ENCODE measurements around the gene CYP26A1.

Gene CYP26A1

GRCh38 chr10:93063977-93064660 lies 9.6 kb upstream of the CYP26A1 start:
- no peak for DNase-seq (ENCODE audit: low read depth in 2 of 3, low spot score in 1 of 3)

GRCh38 chr10:93064874-93065660 lies 8.6 kb upstream of the CYP26A1 start:
- DNase-seq (ENCODE audit: low read depth in 2 of 3, low spot score in 1 of 3), result no peak

DNA sequence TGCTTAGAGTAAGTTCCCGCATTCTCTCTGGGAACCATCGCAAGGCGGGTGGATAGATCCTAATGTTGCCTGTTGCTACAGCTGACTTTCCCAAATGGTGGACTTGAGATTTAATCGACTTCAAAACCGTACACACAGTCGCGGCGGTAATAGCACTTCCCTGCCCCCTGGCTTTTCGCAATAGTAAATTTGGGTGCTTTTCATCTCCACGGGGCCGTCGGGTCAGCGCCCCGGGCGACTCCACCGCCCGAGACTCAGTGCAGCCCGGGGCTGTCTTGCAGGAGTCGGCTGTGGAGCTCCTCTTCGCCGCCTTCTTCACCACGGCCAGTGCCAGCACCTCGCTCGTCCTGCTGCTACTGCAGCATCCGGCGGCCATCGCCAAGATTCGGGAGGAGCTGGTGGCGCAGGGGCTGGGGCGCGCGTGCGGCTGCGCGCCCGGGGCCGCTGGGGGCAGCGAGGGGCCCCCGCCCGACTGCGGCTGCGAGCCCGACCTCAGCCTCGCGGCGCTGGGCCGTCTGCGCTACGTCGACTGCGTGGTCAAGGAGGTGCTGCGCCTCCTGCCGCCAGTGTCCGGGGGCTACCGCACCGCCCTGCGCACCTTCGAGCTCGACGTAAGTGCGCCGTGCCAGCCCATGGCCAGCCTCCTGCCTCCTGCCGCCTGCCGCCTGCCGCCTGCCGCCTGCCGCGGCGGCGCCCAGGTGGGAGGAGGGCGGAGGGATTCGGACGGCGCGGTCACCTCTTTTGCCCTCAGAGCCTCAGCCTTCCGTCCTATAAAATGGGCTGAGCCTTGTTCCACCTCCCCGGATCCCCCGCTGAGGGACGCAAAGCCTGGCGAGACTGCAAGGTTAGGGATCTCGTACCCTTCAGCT lies 7.8 kb upstream of the CYP26A1 start:
- no peak for DNase-seq (ENCODE audit: low read depth in 2 of 3, low spot score in 1 of 3)

DNA sequence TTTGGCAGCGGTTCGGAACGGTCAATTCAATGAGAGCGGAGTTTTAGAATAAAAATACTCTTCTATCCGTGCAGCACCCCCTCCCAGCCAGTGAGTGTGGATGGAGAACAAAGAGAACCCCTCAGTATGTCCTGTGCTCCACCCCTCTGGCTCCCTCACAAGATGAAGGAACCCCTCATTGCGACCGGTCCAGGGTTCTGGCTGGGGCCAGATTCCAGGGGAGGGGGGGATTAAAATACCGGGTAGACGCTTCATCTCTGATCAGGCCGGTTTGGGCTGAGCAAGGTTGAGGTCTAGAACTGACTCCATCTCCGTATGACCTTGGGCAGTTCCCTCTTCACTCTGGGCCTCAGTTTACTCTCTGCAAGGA lies 7.2 kb upstream of the CYP26A1 start:
- no peak for DNase-seq (ENCODE audit: low read depth in 2 of 3, low spot score in 1 of 3)

DNA sequence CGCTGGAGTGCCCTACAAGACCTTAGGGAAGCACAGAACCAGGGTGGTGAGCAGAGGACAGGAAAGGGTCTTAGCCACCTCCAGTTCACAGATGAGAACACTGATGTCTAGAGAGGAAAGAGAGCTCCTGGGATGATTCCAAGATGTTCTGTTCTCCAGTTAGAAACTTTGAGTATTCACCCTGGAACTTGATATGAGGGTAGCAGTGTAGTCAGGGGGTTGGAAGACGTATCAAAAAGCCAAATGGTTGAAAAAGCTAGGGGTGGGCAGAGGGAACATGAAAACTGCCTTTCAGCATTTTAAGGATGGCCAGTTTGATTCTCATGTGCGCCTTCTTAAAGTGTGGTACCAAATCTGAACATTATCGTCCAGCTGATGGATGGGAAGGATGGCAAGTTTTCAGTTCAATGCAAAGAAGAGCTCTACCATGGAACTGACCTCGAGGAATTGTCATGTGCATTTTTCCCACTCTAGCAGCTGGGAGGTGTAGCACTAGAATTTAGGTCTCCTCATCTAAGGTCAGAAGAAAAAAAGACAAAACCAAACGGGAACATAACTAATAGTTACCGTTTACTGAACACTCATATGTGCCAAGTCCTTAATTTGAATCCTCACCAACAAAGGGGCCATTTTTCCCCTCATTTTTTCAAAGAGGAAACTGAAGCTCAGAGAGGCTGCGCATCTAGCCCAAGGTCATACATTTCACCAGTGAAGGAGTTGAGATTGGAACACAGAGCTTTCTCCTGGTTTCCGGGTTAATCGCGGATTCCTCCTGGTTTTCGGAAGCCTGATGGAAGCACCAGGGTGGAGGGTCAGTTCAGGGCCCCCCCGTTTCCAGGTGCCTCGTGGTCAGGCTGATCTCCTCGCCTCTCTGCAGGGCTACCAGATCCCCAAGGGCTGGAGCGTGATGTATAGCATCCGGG lies 6.0 kb upstream of the CYP26A1 start:
- no peak for DNase-seq (ENCODE audit: low read depth in 2 of 3, low spot score in 1 of 3)

- no peak for DNase-seq (ENCODE audit: low read depth in 2 of 3, low spot score in 1 of 3)
Observed at GRCh38 chr10:93068411-93069244, 5.1 kb upstream of the CYP26A1 start.

DNA sequence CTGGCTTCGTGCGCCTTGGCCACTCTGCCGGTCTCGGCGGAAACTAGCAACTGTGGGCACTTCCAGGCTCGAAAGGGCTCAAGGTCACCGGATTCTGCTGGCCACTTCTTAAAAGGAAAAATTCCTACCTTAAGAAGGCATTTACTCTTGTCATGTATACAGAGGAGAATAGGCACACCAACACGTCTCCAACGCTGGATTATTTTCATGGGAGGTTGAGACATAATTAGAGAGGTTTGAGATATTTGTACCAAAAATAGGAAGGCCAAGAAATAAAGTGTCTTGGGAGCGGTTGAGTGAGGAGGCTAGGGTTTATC lies 4.5 kb upstream of the CYP26A1 start:
- no peak for DNase-seq (ENCODE audit: low read depth in 2 of 3, low spot score in 1 of 3)

DNA sequence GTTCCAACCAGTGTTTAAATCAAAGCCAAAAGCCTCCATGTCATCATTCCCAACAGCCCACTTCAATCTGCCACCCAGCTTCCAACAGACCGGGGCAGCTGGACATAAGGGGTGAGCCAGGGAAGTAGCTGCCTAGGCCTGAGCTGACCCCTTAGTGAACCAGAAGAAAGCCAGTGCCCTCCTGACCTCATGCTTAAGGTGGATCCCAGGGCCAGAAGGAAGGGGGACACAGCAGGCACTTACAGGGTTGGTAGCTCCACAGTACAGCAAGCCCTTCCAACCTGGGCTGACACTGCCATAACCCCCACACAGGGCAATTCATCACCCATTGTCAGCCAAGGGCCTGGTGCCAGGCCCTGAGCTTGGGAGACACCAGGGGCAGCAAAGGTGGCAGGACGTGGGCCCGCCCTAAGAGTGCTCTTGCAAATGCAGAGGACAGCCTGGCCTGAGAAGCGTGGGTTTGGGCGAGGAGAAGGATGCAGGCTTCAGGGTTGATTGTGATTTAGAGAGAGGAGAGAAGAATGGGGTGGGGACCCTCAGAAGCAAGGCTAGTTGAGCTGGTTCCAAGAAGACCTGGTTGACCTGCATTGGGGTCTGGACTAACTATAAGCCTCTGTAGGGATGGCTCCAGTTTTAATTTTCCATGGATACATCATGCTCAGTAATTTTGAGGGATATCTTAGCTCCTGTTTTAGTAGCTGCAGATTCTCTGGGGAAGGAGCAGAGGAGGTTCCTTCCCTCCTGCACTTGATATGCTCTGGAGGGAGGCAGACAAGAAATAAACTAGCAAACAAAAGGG lies 3.1 kb upstream of the CYP26A1 start:
- DNase-seq (ENCODE audit: low read depth in 2 of 3, low spot score in 1 of 3), result no peak

GRCh38 chr10:93071177-93071472 lies 2.6 kb upstream of the CYP26A1 start:
- no peak for DNase-seq (ENCODE audit: low read depth in 2 of 3, low spot score in 1 of 3)

DNA sequence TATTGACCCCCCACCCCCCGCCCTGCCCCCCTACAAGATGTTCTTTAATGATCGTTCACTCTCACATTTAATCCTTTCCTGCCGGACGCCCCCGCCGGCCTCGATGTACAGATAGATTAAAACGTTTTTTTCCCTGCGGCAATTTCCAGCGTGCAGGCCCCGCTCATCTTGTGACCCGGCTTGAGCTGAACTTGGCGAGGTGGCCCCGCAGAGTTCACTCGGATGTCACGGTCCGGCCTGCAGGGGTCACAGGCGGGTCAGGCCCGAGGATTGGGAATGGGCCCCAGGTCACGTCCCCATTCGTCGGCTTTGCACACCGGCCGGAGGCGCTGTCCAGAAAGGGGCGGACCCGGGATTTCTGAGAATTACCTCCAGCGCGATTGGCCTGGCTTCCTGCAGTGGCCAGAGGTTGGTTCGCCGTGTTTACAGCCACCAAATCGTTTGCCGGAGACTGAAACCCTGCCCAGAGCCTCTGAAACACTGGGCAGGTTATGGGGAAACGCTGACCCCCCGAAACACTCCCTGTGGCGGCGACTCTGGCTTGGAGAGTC lies 1.9 kb upstream of the CYP26A1 start:
- no peak for DNase-seq (ENCODE audit: low read depth in 2 of 3, low spot score in 1 of 3)

GRCh38 chr10:93072225-93072712 lies 1.4 kb upstream of the CYP26A1 start:
- no peak for DNase-seq (ENCODE audit: low read depth in 2 of 3, low spot score in 1 of 3)

- no peak for DNase-seq (ENCODE audit: low read depth in 2 of 3, low spot score in 1 of 3)
Observed at GRCh38 chr10:93072713-93073538, 767 bp upstream of the CYP26A1 start.

GRCh38 chr10:93074147-93074596 lies 479 bp downstream of the CYP26A1 start:
- DNase-seq (ENCODE audit: low read depth in 2 of 3, low spot score in 1 of 3), result no peak

DNA sequence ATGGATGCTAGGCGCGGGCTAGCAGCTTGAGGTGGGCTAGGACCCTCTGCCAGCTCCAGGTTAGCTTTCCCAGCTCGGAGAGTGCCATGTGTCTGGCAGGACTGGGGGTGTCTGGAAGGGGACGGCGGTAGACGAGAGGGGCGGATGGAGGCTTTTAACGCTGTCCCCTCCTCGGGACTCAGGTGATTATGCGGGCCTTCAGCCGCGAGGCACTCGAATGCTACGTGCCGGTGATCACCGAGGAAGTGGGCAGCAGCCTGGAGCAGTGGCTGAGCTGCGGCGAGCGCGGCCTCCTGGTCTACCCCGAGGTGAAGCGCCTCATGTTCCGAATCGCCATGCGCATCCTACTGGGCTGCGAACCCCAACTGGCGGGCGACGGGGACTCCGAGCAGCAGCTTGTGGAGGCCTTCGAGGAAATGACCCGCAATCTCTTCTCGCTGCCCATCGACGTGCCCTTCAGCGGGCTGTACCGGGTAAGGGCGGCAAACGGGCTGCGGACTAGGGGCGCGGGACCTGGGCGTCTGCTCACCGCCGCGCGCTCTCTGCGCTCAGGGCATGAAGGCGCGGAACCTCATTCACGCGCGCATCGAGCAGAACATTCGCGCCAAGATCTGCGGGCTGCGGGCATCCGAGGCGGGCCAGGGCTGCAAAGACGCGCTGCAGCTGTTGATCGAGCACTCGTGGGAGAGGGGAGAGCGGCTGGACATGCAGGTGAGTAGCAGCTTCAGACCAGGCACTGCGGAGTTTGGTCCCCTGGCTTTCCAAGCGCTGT lies 1.1 kb downstream of the CYP26A1 start:
- no peak for DNase-seq (ENCODE audit: low read depth in 2 of 3, low spot score in 1 of 3)

- DNase-seq (ENCODE audit: low read depth in 2 of 3, low spot score in 1 of 3), result no peak
Observed at GRCh38 chr10:93075369-93076221, 1.9 kb downstream of the CYP26A1 start.

GRCh38 chr10:93076871-93077270 lies 3.2 kb downstream of the CYP26A1 start:
- no peak for DNase-seq (ENCODE audit: low read depth in 2 of 3, low spot score in 1 of 3)
